WI38 (cell line): ENCODE data around the gene MSL3B.

ENCODE experiments used
- H3K4me3 ChIP-seq: 2 replicates; pipeline ENCODE4 v1.5.1; 2011; ENCODE audit warnings: low read depth, mild to moderate bottlenecking, control low read depth, low read length
- CTCF ChIP-seq: IDR thresholded peaks from 2 replicates; pipeline ENCODE4 v1.5.1; 2012; ENCODE audit warnings: low read depth, mild to moderate bottlenecking, control low read depth, low read length

Gene MSL3B

GRCh38 chr2:233862261-233862768 lies 5.9 kb downstream of the MSL3B start:
- no peak overlapping the region for H3K4me3 ChIP-seq
- TF ChIP-seq CTCF, result no peak

GRCh38 chr2:233858331-233858730 lies 9.9 kb downstream of the MSL3B start:
- no peak for TF ChIP-seq CTCF
- H3K4me3 ChIP-seq, result no peak overlapping the region

- no peak overlapping the region for H3K4me3 ChIP-seq
- TF ChIP-seq CTCF, result peak; percentile 50
Observed at GRCh38 chr2:233857511-233858141, 10.6 kb downstream of the MSL3B start.

- TF ChIP-seq CTCF, result no peak
- H3K4me3 ChIP-seq, result no peak overlapping the region
Observed at GRCh38 chr2:233856184-233856583, 12.0 kb downstream of the MSL3B start.

- H3K4me3 ChIP-seq, result peak overlapping the region; percentile 76; the same call in 1 of the 2 replicates
- TF ChIP-seq CTCF, result no peak
Observed at GRCh38 chr2:233855345-233855744, 12.8 kb downstream of the MSL3B start.

GRCh38 chr2:233854241-233854981 lies 13.8 kb downstream of the MSL3B start, which contains the start of gene HJURP:
TSS of gene HJURP (minus strand) at chr2:233854535. CDS start at chr2:233854500, 35 bp downstream.
- TF ChIP-seq CTCF, result no peak
- H3K4me3 ChIP-seq, result peak within 1 kb of the TSS; percentile 76

- peak overlapping the region; percentile 76 for H3K4me3 ChIP-seq
- no peak for TF ChIP-seq CTCF
Observed at GRCh38 chr2:233853883-233854240, 14.3 kb downstream of the MSL3B start.
